Measurements from ENCODE around the gene LTBP4. TPM values are rescaled to one million over a fixed set of nuclear protein-coding genes. Genes with fewer than 3 reads are reported as not detected.

Gene LTBP4
- total and polyA plus RNA-seq, 5 experiments from 2014 or later: 13.4 to 114 (median 27.4) TPM

Other genes starting within 250 kb of the LTBP4 start
- under 1 TPM; 0.18 to 0.19 TPM for gene HIPK4, start 211.2 kb upstream of the LTBP4 start, total RNA-seq
- gene HIPK4, start 211.2 kb upstream of the LTBP4 start, polyA plus RNA-seq: not detected
- gene PRX, start 188.0 kb upstream of the LTBP4 start, total RNA-seq: 1 to 10 TPM; 3.8 to 4.0 TPM
- under 1 TPM; 0.39 to 0.49 (median 0.44) TPM for gene PRX, start 188.0 kb upstream of the LTBP4 start, polyA plus RNA-seq
- 1 to 10 TPM; 6.2 to 8.1 TPM for gene SERTAD1, start 175.4 kb upstream of the LTBP4 start, total RNA-seq
- gene SERTAD1, start 175.4 kb upstream of the LTBP4 start, polyA plus RNA-seq: 10 to 100 TPM in 1 of 3 donors, 1 to 10 TPM in 2; 2.6 to 10.4 (median 3.5) TPM
- 10 to 100 TPM in 1 of 2 experiments, 1 to 10 TPM in 1; 9.5 to 10.6 TPM for gene SERTAD3, start 157.0 kb upstream of the LTBP4 start, total RNA-seq
- 1 to 10 TPM; 2.3 to 9.2 (median 2.9) TPM for gene SERTAD3, start 157.0 kb upstream of the LTBP4 start, polyA plus RNA-seq
- 10 to 100 TPM; 11.8 to 12.8 TPM for gene BLVRB, start 135.6 kb upstream of the LTBP4 start, total RNA-seq
- 10 to 100 TPM; 17.3 to 27.8 (median 22.6) TPM for gene BLVRB, start 135.6 kb upstream of the LTBP4 start, polyA plus RNA-seq
- gene SPTBN4, start 134.4 kb upstream of the LTBP4 start, total RNA-seq: under 1 TPM; 0.47 to 0.62 TPM
- gene SPTBN4, start 134.4 kb upstream of the LTBP4 start, polyA plus RNA-seq: under 1 TPM in 1 of 3 donors, not detected in 2; 0.13 TPM
- 100 to 1,000 TPM; 116 to 122 TPM for gene SHKBP1, start 24.5 kb upstream of the LTBP4 start, total RNA-seq
- gene SHKBP1, start 24.5 kb upstream of the LTBP4 start, polyA plus RNA-seq: 10 to 100 TPM; 85.3 to 98.9 (median 89.9) TPM
- gene NUMBL, start 89.3 kb downstream of the LTBP4 start, total RNA-seq: 10 to 100 TPM; 15.6 to 16.9 TPM
- 1 to 10 TPM in 1 of 3 donors, under 1 TPM in 2; 0.80 to 1.2 (median 0.83) TPM for gene NUMBL, start 89.3 kb downstream of the LTBP4 start, polyA plus RNA-seq
- 10 to 100 TPM; 39.2 to 39.3 TPM for gene COQ8B, start 115.5 kb downstream of the LTBP4 start, total RNA-seq
- 10 to 100 TPM in 2 of 3 donors, 1 to 10 TPM in 1; 9.8 to 14.8 (median 13.3) TPM for gene COQ8B, start 115.5 kb downstream of the LTBP4 start, polyA plus RNA-seq
- 1 to 10 TPM; 6.3 to 8.1 TPM for gene ITPKC, start 115.7 kb downstream of the LTBP4 start, total RNA-seq
- 1 to 10 TPM; 2.9 to 5.7 (median 4.0) TPM for gene ITPKC, start 115.7 kb downstream of the LTBP4 start, polyA plus RNA-seq
- gene ACTMAP, start 149.1 kb downstream of the LTBP4 start, total RNA-seq: 1 to 10 TPM; 7.0 to 7.1 TPM
- gene ACTMAP, start 149.1 kb downstream of the LTBP4 start, polyA plus RNA-seq: 1 to 10 TPM; 2.5 to 4.6 (median 3.4) TPM
- 10 to 100 TPM; 64.1 to 68.2 TPM for gene SNRPA, start 149.8 kb downstream of the LTBP4 start, total RNA-seq
- gene SNRPA, start 149.8 kb downstream of the LTBP4 start, polyA plus RNA-seq: 10 to 100 TPM; 45.9 to 62.3 (median 60.4) TPM
- gene MIA, start 174.2 kb downstream of the LTBP4 start, total RNA-seq: 1 to 10 TPM in 1 of 2 experiments, not detected in 1; 2.2 TPM
- not detected for gene MIA, start 174.2 kb downstream of the LTBP4 start, polyA plus RNA-seq
- 10 to 100 TPM; 47.3 to 48.6 TPM for gene RAB4B, start 176.9 kb downstream of the LTBP4 start, total RNA-seq
- gene RAB4B, start 176.9 kb downstream of the LTBP4 start, polyA plus RNA-seq: 10 to 100 TPM; 76.4 to 87.2 (median 87.1) TPM
- gene EGLN2, start 197.8 kb downstream of the LTBP4 start, total RNA-seq: 100 to 1,000 TPM; 233 to 243 TPM
- gene EGLN2, start 197.8 kb downstream of the LTBP4 start, polyA plus RNA-seq: 100 to 1,000 TPM; 104 to 214 (median 153) TPM
- gene CYP2A6, start 249.1 kb downstream of the LTBP4 start, total RNA-seq: not detected
- not detected for gene CYP2A6, start 249.1 kb downstream of the LTBP4 start, polyA plus RNA-seq